Neural crest cell (in vitro differentiated cells): ENCODE results near the gene PIK3IP1. TPM values are rescaled to one million over a fixed set of nuclear protein-coding genes. Genes with fewer than 3 reads are reported as not detected.

Experiments
- DNase-seq: peaks from one replicate; pipeline ENCODE4 v3.0.0; 2021; ENCODE audit warnings: low read depth, mixed read lengths, low spot score
- H3K27ac Mint-ChIP-seq: one replicate; pipeline ENCODE4 v1.8.0; 2021; ENCODE audit warnings: mild to moderate bottlenecking, mixed read lengths; ENCODE audit not compliant: unreplicated experiment
- H3K27me3 Mint-ChIP-seq: 2 replicates; pipeline ENCODE4 v1.8.0; 2021; ENCODE audit warnings: low read depth, mild to moderate bottlenecking, mixed read lengths
- H3K36me3 Mint-ChIP-seq: 2 replicates; pipeline ENCODE4 v1.8.0; 2021; ENCODE audit warnings: low read depth, mild to moderate bottlenecking, mixed read lengths
- H3K4me1 Mint-ChIP-seq: 2 replicates; pipeline ENCODE4 v1.8.0; 2021; ENCODE audit warnings: mixed read lengths
- H3K4me3 Mint-ChIP-seq: one replicate; pipeline ENCODE4 v1.8.0; 2021; ENCODE audit warnings: mild to moderate bottlenecking, mixed read lengths
- H3K9me3 Mint-ChIP-seq: 2 replicates; pipeline ENCODE4 v1.8.0; 2021; ENCODE audit warnings: mixed read lengths
- total RNA-seq: library from RNA; stranded (reverse); gene quantifications from 2 replicates; pipeline ENCODE4 v1.2.1, GENCODE V29; 2021
- TF ChIP-seq, protein P1 (sequence below): fragments of 200-600 bp; sonication (generic); conservative IDR thresholded peaks from 2 replicates; pipeline ENCODE4 v1.5.0; 2021; ENCODE audit warnings: antibody characterized with exemption, mild to moderate bottlenecking

Gene PIK3IP1
- total RNA-seq, 1 donor from 2014 or later = 1.8 TPM

- H3K9me3 Mint-ChIP-seq = no peaks in the 10 kb centered on the region
- no peak for DNase-seq
- no peaks in the 10 kb centered on the region for H3K4me1 Mint-ChIP-seq
- H3K36me3 Mint-ChIP-seq = peaks cover 29% of the 10 kb centered on the region
- H3K27me3 Mint-ChIP-seq = no peaks in the 10 kb centered on the region
- TF ChIP-seq, protein P1, sequence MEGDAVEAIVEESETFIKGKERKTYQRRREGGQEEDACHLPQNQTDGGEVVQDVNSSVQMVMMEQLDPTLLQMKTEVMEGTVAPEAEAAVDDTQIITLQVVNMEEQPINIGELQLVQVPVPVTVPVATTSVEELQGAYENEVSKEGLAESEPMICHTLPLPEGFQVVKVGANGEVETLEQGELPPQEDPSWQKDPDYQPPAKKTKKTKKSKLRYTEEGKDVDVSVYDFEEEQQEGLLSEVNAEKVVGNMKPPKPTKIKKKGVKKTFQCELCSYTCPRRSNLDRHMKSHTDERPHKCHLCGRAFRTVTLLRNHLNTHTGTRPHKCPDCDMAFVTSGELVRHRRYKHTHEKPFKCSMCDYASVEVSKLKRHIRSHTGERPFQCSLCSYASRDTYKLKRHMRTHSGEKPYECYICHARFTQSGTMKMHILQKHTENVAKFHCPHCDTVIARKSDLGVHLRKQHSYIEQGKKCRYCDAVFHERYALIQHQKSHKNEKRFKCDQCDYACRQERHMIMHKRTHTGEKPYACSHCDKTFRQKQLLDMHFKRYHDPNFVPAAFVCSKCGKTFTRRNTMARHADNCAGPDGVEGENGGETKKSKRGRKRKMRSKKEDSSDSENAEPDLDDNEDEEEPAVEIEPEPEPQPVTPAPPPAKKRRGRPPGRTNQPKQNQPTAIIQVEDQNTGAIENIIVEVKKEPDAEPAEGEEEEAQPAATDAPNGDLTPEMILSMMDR = no peak
- H3K4me3 Mint-ChIP-seq = no peak overlapping the region
- no peak overlapping the region for H3K27ac Mint-ChIP-seq
Measured at GRCh38 chr22:31329453-31330215, 37.3 kb upstream of the PIK3IP1 start.

GRCh38 chr22:31329029-31329428 is 36.7 kb upstream of the PIK3IP1 start:
- Mint-ChIP-seq H3K9me3 (no peaks in the 10 kb centered on the region), H3K27me3 (no peaks in the 10 kb centered on the region), H3K27ac (no peak overlapping the region), H3K4me1 (no peaks in the 10 kb centered on the region), H3K36me3 (peaks cover 23% of the 10 kb centered on the region), H3K4me3 (no peak overlapping the region)
- TF ChIP-seq, protein P1 = no peak
- no peak for DNase-seq

DNA sequence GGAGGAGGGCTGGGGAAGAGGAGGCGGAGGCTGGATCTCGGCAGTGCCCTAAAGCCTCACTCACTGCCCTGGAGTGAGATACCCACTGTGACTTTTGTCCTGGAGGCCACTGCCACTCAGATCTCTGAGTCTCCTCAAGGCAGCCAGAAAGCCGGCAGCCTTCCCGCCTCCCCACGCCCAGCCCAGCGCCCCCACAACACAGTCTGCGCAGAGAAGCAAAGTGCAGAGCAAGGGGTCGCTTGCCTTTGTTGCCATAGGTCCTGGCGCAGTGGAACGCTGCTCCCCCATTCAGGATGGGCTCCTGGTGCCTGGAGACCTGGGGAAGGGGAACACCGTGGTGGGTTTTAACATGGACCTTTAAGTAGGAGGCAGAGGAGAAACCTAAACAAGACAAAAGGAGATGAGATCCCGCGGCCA is 36.3 kb upstream of the PIK3IP1 start:
- H3K36me3 Mint-ChIP-seq = peaks cover 23% of the 10 kb centered on the region
- TF ChIP-seq, protein P1 = no peak
- H3K27ac Mint-ChIP-seq = no peak overlapping the region
- no peaks in the 10 kb centered on the region for H3K27me3 Mint-ChIP-seq
- H3K4me1 Mint-ChIP-seq = no peaks in the 10 kb centered on the region
- no peaks in the 10 kb centered on the region for H3K9me3 Mint-ChIP-seq
- no peak overlapping the region for H3K4me3 Mint-ChIP-seq
- DNase-seq = no peak

- Mint-ChIP-seq H3K4me3 (no peak overlapping the region), H3K4me1 (no peaks in the 10 kb centered on the region), H3K36me3 (peaks cover 25% of the 10 kb centered on the region), H3K27me3 (no peaks in the 10 kb centered on the region), H3K27ac (no peak overlapping the region), H3K9me3 (no peaks in the 10 kb centered on the region)
- TF ChIP-seq, protein P1 = no peak
- DNase-seq = no peak
Measured at GRCh38 chr22:31327806-31328543, 35.7 kb upstream of the PIK3IP1 start.

GRCh38 chr22:31326877-31327276 is 34.6 kb upstream of the PIK3IP1 start:
- H3K27me3 Mint-ChIP-seq = no peaks in the 10 kb centered on the region
- DNase-seq = no peak

More at GRCh38 chr22:31326877-31327276, 34.6 kb upstream of the PIK3IP1 start:
- H3K36me3 Mint-ChIP-seq = peaks cover 24% of the 10 kb centered on the region
- no peaks in the 10 kb centered on the region for H3K9me3 Mint-ChIP-seq
- TF ChIP-seq, protein P1 = no peak
- peaks cover 2% of the 10 kb centered on the region for H3K4me1 Mint-ChIP-seq
- no peak overlapping the region for H3K4me3 Mint-ChIP-seq
- H3K27ac Mint-ChIP-seq = no peak overlapping the region
